ENCODE measurements around the gene IL5.

The IL5 gene

GRCh38 chr5:132506094-132506692, 37.1 kb downstream of the IL5 start:
- ATAC-seq (ENCODE audit: low read depth): peak; percentile 83
- TF ChIP-seq CTCF (IDR thresholded peaks at IDR 0.05; ENCODE audit: poor library complexity, severe bottlenecking): peak; percentile 92
- H3K4me1 ChIP-seq (ENCODE audit: insufficient read depth, poor library complexity, severe bottlenecking): peaks cover 3% of the 10 kb centered on the region
- peaks cover 4% of the 10 kb centered on the region for H3K9me3 ChIP-seq (ENCODE audit: severe bottlenecking)
- no peak for DNase-seq (ENCODE audit: low spot score)
- H3K4me3 ChIP-seq (ENCODE audit: severe bottlenecking): no peak overlapping the region
- no peak overlapping the region for H3K27ac ChIP-seq (ENCODE audit: poor library complexity, severe bottlenecking)
- no peaks in the 10 kb centered on the region for H3K27me3 ChIP-seq (ENCODE audit: insufficient read depth, poor library complexity, severe bottlenecking)
- H3K36me3 ChIP-seq (ENCODE audit: low read depth): no peaks in the 10 kb centered on the region

GRCh38 chr5:132505641-132506040, 37.7 kb downstream of the IL5 start:
- H3K4me1 ChIP-seq (ENCODE audit: insufficient read depth, poor library complexity, severe bottlenecking): peaks cover 3% of the 10 kb centered on the region
- no peak for TF ChIP-seq CTCF (IDR thresholded peaks at IDR 0.05; ENCODE audit: poor library complexity, severe bottlenecking)
- peaks cover 3% of the 10 kb centered on the region for H3K9me3 ChIP-seq (ENCODE audit: severe bottlenecking)
- no peak for ATAC-seq (ENCODE audit: low read depth)
- H3K27ac ChIP-seq (ENCODE audit: poor library complexity, severe bottlenecking): no peak overlapping the region
- H3K4me3 ChIP-seq (ENCODE audit: severe bottlenecking): no peak overlapping the region
- no peaks in the 10 kb centered on the region for H3K27me3 ChIP-seq (ENCODE audit: insufficient read depth, poor library complexity, severe bottlenecking)
- no peak for DNase-seq (ENCODE audit: low spot score)
- no peaks in the 10 kb centered on the region for H3K36me3 ChIP-seq (ENCODE audit: low read depth)

- ATAC-seq (ENCODE audit: low read depth) (no peak), DNase-seq (ENCODE audit: low spot score) (no peak)
- no peak for TF ChIP-seq CTCF (IDR thresholded peaks at IDR 0.05; ENCODE audit: poor library complexity, severe bottlenecking)
- no peaks in the 10 kb centered on the region for H3K27me3 ChIP-seq (ENCODE audit: insufficient read depth, poor library complexity, severe bottlenecking)
- no peak overlapping the region for H3K27ac ChIP-seq (ENCODE audit: poor library complexity, severe bottlenecking)
- H3K4me3 ChIP-seq (ENCODE audit: severe bottlenecking): no peak overlapping the region
- peaks cover 3% of the 10 kb centered on the region for H3K9me3 ChIP-seq (ENCODE audit: severe bottlenecking)
- H3K4me1 ChIP-seq (ENCODE audit: insufficient read depth, poor library complexity, severe bottlenecking): peaks cover 3% of the 10 kb centered on the region
- H3K36me3 ChIP-seq (ENCODE audit: low read depth): no peaks in the 10 kb centered on the region
Measured at GRCh38 chr5:132504746-132505145, 38.6 kb downstream of the IL5 start.

- Histone ChIP-seq H3K4me1 (ENCODE audit: insufficient read depth, poor library complexity, severe bottlenecking) (peaks cover 7% of the 10 kb centered on the region), H3K27ac (ENCODE audit: poor library complexity, severe bottlenecking) (no peak overlapping the region), H3K9me3 (ENCODE audit: severe bottlenecking) (no peaks in the 10 kb centered on the region), H3K27me3 (ENCODE audit: insufficient read depth, poor library complexity, severe bottlenecking) (no peaks in the 10 kb centered on the region), H3K4me3 (ENCODE audit: severe bottlenecking) (no peak overlapping the region), H3K36me3 (ENCODE audit: low read depth) (no peaks in the 10 kb centered on the region)
- ATAC-seq (ENCODE audit: low read depth) (no peak), DNase-seq (ENCODE audit: low spot score) (no peak)
- no peak for TF ChIP-seq CTCF (IDR thresholded peaks at IDR 0.05; ENCODE audit: poor library complexity, severe bottlenecking)
Measured at GRCh38 chr5:132503244-132503643, 40.1 kb downstream of the IL5 start.
